ENCODE measurements around the gene ZNF274. TPM values are rescaled to one million over a fixed set of nuclear protein-coding genes. Genes with fewer than 3 reads are reported as not detected.

The ZNF274 gene
- total RNA-seq, 1 experiment from 2014 or later, result 27.5 TPM

DNA sequence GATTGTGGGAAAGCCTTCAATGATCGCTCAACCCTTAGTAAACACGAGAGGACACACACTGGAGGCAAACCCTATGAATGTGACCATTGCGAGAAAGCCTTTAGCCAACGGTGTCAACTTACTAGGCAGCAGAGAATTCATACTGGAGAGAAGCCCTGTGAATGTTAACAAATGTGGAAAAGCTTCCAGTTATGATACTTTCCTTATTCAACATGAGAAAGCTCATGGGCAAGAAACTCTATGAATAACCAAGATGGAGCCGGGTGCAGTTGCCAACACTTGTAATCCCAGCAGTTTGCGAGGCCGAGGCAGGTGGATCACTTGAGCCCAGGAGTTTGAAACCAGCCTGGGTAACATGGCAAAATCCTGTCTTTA is 80.0 kb downstream of the ZNF274 start (continued):
- TF ChIP-seq, protein P1, sequence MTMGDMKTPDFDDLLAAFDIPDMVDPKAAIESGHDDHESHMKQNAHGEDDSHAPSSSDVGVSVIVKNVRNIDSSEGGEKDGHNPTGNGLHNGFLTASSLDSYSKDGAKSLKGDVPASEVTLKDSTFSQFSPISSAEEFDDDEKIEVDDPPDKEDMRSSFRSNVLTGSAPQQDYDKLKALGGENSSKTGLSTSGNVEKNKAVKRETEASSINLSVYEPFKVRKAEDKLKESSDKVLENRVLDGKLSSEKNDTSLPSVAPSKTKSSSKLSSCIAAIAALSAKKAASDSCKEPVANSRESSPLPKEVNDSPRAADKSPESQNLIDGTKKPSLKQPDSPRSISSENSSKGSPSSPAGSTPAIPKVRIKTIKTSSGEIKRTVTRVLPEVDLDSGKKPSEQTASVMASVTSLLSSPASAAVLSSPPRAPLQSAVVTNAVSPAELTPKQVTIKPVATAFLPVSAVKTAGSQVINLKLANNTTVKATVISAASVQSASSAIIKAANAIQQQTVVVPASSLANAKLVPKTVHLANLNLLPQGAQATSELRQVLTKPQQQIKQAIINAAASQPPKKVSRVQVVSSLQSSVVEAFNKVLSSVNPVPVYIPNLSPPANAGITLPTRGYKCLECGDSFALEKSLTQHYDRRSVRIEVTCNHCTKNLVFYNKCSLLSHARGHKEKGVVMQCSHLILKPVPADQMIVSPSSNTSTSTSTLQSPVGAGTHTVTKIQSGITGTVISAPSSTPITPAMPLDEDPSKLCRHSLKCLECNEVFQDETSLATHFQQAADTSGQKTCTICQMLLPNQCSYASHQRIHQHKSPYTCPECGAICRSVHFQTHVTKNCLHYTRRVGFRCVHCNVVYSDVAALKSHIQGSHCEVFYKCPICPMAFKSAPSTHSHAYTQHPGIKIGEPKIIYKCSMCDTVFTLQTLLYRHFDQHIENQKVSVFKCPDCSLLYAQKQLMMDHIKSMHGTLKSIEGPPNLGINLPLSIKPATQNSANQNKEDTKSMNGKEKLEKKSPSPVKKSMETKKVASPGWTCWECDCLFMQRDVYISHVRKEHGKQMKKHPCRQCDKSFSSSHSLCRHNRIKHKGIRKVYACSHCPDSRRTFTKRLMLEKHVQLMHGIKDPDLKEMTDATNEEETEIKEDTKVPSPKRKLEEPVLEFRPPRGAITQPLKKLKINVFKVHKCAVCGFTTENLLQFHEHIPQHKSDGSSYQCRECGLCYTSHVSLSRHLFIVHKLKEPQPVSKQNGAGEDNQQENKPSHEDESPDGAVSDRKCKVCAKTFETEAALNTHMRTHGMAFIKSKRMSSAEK (CRISPR knock-in tag; IDR thresholded peaks at IDR 0.05; ENCODE audit: borderline replicate concordance), result no peak
- TF ChIP-seq RORB (CRISPR knock-in tag; IDR thresholded peaks at IDR 0.05), result no peak
- no peak for TF ChIP-seq ATF2 (CRISPR knock-in tag; IDR thresholded peaks at IDR 0.05; ENCODE audit: borderline replicate concordance, low read depth)
- TF ChIP-seq ETV6 (CRISPR knock-in tag; IDR thresholded peaks at IDR 0.05), result no peak
- TF ChIP-seq, protein P2, sequence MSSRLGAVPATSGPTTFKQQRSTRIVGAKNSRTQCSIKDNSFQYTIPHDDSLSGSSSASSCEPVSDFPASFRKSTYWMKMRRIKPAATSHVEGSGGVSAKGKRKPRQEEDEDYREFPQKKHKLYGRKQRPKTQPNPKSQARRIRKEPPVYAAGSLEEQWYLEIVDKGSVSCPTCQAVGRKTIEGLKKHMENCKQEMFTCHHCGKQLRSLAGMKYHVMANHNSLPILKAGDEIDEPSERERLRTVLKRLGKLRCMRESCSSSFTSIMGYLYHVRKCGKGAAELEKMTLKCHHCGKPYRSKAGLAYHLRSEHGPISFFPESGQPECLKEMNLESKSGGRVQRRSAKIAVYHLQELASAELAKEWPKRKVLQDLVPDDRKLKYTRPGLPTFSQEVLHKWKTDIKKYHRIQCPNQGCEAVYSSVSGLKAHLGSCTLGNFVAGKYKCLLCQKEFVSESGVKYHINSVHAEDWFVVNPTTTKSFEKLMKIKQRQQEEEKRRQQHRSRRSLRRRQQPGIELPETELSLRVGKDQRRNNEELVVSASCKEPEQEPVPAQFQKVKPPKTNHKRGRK (CRISPR knock-in tag; IDR thresholded peaks at IDR 0.05; ENCODE audit: borderline replicate concordance), result no peak
- TF ChIP-seq GRHL2 (CRISPR knock-in tag; IDR thresholded peaks at IDR 0.05; ENCODE audit: insufficient replicate concordance, severe bottlenecking), result no peak
- TF ChIP-seq, protein P3, sequence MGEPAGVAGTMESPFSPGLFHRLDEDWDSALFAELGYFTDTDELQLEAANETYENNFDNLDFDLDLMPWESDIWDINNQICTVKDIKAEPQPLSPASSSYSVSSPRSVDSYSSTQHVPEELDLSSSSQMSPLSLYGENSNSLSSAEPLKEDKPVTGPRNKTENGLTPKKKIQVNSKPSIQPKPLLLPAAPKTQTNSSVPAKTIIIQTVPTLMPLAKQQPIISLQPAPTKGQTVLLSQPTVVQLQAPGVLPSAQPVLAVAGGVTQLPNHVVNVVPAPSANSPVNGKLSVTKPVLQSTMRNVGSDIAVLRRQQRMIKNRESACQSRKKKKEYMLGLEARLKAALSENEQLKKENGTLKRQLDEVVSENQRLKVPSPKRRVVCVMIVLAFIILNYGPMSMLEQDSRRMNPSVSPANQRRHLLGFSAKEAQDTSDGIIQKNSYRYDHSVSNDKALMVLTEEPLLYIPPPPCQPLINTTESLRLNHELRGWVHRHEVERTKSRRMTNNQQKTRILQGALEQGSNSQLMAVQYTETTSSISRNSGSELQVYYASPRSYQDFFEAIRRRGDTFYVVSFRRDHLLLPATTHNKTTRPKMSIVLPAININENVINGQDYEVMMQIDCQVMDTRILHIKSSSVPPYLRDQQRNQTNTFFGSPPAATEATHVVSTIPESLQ (CRISPR knock-in tag; IDR thresholded peaks at IDR 0.05), result no peak
- TF ChIP-seq ESRRA (CRISPR knock-in tag; IDR thresholded peaks at IDR 0.05; ENCODE audit: borderline replicate concordance), result no peak
- TF ChIP-seq TEAD1 (CRISPR knock-in tag; IDR thresholded peaks at IDR 0.05), result no peak
- TF ChIP-seq TCF7 (CRISPR knock-in tag; IDR thresholded peaks at IDR 0.05; ENCODE audit: low read depth), result no peak
- no peak for TF ChIP-seq JAZF1 (CRISPR knock-in tag; IDR thresholded peaks at IDR 0.05)
- no peak for TF ChIP-seq CREB1 (CRISPR knock-in tag; IDR thresholded peaks at IDR 0.05)
- TF ChIP-seq, protein P4, sequence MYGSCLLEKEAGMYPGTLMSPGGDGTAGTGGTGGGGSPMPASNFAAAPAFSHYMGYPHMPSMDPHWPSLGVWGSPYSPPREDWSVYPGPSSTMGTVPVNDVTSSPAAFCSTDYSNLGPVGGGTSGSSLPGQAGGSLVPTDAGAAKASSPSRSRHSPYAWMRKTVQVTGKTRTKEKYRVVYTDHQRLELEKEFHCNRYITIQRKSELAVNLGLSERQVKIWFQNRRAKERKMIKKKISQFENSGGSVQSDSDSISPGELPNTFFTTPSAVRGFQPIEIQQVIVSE (CRISPR knock-in tag; IDR thresholded peaks at IDR 0.05; ENCODE audit: borderline replicate concordance), result no peak
- TF ChIP-seq SP1 (CRISPR knock-in tag; conservative IDR thresholded peaks at IDR 0.05), result no peak
- TF ChIP-seq PRRX2 (CRISPR knock-in tag; IDR thresholded peaks at IDR 0.05), result no peak
- TF ChIP-seq RELA (CRISPR knock-in tag; IDR thresholded peaks at IDR 0.05; ENCODE audit: borderline replicate concordance), result no peak
- no peak for TF ChIP-seq NR3C1 (CRISPR knock-in tag; conservative IDR thresholded peaks at IDR 0.05; ENCODE audit: low read depth)
- TF ChIP-seq AFF4 (CRISPR knock-in tag; IDR thresholded peaks at IDR 0.05; ENCODE audit: borderline replicate concordance), result no peak
- TF ChIP-seq ZNF232 (CRISPR knock-in tag; IDR thresholded peaks at IDR 0.05), result no peak
